Neural cell (in vitro differentiated cells): ENCODE data around the gene CNTNAP2.

Experiments used
- EP300 ChIP-seq: fragments of 450-650 bp; conservative IDR thresholded peaks from 2 replicates; pipeline ENCODE4 v1.6.1; 2014; ENCODE audit warnings: antibody characterized with exemption, mild to moderate bottlenecking, moderate library complexity; ENCODE audit not compliant: poor library complexity, severe bottlenecking
- EZH2 ChIP-seq: fragments of 200-600, 300-800 bp; shearing (Covaris generic), sonication (generic); IDR thresholded peaks from 2 replicates; pipeline ENCODE4 v1.6.1; 2014; ENCODE audit warnings: antibody characterized with exemption, low read length, borderline replicate concordance, mild to moderate bottlenecking; ENCODE audit not compliant: insufficient read depth, poor library complexity, severe bottlenecking
- MXI1 ChIP-seq: fragments of 450-650 bp; conservative IDR thresholded peaks from 2 replicates; pipeline ENCODE4 v1.6.1; 2014; ENCODE audit warnings: antibody characterized with exemption, mild to moderate bottlenecking; ENCODE audit not compliant: poor library complexity, severe bottlenecking
- POLR2AphosphoS5 ChIP-seq: IDR thresholded peaks from 2 replicates; pipeline ENCODE4 v1.6.1; 2012
- RAD21 ChIP-seq: fragments of 450-650 bp; conservative IDR thresholded peaks from 2 replicates; pipeline ENCODE4 v1.6.1; 2014; ENCODE audit warnings: antibody characterized with exemption, mild to moderate bottlenecking, moderate library complexity
- SMC3 ChIP-seq: fragments of 450-650 bp; conservative IDR thresholded peaks from 2 replicates; pipeline ENCODE4 v1.6.1; 2014; ENCODE audit warnings: antibody characterized with exemption, mild to moderate bottlenecking, moderate library complexity; ENCODE audit not compliant: poor library complexity
- TAF1 ChIP-seq: IDR thresholded peaks from 2 replicates; pipeline ENCODE4 v1.6.1; 2012; ENCODE audit warnings: low read depth
- TF ChIP-seq, protein P1 (sequence below): fragments of 450-650 bp; IDR thresholded peaks from 2 replicates; pipeline ENCODE4 v1.5.1; 2014; ENCODE audit warnings: antibody characterized with exemption, mild to moderate bottlenecking, moderate library complexity; ENCODE audit not compliant: poor library complexity, severe bottlenecking
- TF ChIP-seq, protein P2 (sequence below): IDR thresholded peaks from 2 replicates; pipeline ENCODE4 v1.6.1; 2012; ENCODE audit warnings: borderline replicate concordance

DNA sequence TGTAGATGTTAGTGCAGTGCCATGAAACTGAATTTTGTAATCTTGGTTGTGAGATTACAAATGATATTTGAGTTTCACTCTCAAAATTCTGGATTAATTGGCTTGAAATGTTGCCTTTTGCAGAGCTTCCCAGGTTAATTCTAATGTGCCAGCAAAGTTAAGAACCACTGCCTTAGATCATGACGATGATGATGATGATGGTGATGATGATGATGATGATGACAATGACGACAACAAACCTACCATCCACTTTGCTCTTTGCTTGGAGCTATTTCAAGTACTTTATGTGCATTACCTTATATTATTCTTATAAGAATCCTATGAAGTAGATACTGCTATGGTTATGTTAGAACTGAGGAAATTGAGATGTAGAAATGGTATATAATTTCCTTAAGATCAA lies 261.6 kb downstream of the CNTNAP2 start:
- TF ChIP-seq, protein P1, sequence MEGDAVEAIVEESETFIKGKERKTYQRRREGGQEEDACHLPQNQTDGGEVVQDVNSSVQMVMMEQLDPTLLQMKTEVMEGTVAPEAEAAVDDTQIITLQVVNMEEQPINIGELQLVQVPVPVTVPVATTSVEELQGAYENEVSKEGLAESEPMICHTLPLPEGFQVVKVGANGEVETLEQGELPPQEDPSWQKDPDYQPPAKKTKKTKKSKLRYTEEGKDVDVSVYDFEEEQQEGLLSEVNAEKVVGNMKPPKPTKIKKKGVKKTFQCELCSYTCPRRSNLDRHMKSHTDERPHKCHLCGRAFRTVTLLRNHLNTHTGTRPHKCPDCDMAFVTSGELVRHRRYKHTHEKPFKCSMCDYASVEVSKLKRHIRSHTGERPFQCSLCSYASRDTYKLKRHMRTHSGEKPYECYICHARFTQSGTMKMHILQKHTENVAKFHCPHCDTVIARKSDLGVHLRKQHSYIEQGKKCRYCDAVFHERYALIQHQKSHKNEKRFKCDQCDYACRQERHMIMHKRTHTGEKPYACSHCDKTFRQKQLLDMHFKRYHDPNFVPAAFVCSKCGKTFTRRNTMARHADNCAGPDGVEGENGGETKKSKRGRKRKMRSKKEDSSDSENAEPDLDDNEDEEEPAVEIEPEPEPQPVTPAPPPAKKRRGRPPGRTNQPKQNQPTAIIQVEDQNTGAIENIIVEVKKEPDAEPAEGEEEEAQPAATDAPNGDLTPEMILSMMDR: no peak
- TF ChIP-seq EP300: no peak
- no peak for TF ChIP-seq EZH2
- no peak for TF ChIP-seq SMC3
- TF ChIP-seq POLR2AphosphoS5: no peak
- no peak for TF ChIP-seq RAD21
- TF ChIP-seq, protein P2, sequence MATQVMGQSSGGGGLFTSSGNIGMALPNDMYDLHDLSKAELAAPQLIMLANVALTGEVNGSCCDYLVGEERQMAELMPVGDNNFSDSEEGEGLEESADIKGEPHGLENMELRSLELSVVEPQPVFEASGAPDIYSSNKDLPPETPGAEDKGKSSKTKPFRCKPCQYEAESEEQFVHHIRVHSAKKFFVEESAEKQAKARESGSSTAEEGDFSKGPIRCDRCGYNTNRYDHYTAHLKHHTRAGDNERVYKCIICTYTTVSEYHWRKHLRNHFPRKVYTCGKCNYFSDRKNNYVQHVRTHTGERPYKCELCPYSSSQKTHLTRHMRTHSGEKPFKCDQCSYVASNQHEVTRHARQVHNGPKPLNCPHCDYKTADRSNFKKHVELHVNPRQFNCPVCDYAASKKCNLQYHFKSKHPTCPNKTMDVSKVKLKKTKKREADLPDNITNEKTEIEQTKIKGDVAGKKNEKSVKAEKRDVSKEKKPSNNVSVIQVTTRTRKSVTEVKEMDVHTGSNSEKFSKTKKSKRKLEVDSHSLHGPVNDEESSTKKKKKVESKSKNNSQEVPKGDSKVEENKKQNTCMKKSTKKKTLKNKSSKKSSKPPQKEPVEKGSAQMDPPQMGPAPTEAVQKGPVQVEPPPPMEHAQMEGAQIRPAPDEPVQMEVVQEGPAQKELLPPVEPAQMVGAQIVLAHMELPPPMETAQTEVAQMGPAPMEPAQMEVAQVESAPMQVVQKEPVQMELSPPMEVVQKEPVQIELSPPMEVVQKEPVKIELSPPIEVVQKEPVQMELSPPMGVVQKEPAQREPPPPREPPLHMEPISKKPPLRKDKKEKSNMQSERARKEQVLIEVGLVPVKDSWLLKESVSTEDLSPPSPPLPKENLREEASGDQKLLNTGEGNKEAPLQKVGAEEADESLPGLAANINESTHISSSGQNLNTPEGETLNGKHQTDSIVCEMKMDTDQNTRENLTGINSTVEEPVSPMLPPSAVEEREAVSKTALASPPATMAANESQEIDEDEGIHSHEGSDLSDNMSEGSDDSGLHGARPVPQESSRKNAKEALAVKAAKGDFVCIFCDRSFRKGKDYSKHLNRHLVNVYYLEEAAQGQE: no peak
- TF ChIP-seq MXI1: no peak
- TF ChIP-seq TAF1: no peak
